SHP77 treated with DMSO at 0.1 percent for 48 hours (cell line): ENCODE results near the gene ARHGAP23.
"Not testable (repeated sequence)": the region's sequence is repeated elsewhere in the genome, so short reads cannot be mapped to it uniquely, and the experiment has no call there.

Source experiments
- DNase-seq: peaks from one replicate; lab custom pipeline; 2025; lab: John Stamatoyannopoulos, UW

ARHGAP23 gene

DNA sequence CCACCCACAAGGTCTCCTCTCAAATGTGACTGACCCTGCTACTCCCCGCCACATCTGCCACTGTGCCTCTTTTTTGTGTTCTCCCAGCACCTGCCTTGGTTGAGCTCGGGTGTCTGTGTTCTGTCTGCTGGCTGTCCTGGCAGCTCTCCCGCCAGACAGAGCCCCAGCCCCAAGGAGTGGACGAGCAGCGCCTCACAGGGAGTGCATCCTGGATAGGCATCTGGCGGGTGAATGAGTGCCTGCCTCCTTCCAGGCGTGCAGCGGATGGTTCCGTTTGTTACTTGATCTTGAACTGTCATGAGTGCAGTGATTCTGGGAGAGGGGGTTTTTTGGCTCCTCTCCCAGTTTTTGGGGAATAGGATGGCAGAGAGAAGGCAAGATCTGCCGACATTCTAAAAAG lies 99.9 kb downstream of the ARHGAP23 start:
- DNase-seq = not testable (repeated sequence)

- DNase-seq = not testable (repeated sequence)
These were observed 102.6 kb downstream of the ARHGAP23 start for GRCh38 chr17:38530856-38531255.

DNA sequence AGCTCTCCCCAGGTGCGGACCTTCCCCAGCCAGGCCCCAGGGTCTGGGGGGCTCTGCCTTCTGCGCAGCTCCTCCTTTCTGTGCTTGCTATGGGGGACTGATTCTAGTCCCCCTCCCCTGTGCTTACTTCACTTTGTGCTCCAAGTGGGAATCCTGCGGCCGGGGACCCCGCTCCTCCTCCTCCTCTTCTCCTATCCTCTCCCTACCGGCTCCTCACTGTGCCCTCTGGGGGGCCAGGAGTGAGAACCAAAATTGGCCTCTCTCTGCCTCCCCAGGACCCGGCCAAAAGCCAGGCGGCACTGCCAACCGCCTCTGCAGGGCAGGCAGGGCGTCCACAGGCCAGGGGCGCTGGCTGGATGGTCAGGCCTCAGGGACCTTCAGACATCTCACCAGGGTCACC lies 103.5 kb downstream of the ARHGAP23 start:
- not testable (repeated sequence) for DNase-seq

DNA sequence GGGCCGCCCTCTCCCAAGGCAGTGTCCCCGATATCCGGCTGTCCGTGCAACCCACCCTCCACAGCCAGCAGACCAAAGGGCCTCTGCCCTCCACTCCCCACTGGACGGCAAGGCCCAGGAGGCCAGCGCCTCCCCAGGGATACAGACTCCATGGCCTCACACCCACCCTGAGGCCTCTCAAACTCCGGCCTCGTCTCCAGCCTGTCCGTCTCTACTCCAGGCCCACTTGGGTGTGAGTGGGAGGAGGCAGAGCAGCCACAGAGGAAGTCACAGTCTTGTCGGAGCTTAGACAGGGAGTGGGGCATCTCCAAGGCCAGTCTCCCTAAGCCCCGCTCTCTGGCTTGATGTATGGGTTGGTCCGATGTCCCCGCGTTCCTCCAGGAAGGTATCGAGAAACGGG lies 104.2 kb downstream of the ARHGAP23 start:
- DNase-seq = no peak

GRCh38 chr17:38533241-38533640 lies 105.0 kb downstream of the ARHGAP23 start:
- DNase-seq = no peak

DNA sequence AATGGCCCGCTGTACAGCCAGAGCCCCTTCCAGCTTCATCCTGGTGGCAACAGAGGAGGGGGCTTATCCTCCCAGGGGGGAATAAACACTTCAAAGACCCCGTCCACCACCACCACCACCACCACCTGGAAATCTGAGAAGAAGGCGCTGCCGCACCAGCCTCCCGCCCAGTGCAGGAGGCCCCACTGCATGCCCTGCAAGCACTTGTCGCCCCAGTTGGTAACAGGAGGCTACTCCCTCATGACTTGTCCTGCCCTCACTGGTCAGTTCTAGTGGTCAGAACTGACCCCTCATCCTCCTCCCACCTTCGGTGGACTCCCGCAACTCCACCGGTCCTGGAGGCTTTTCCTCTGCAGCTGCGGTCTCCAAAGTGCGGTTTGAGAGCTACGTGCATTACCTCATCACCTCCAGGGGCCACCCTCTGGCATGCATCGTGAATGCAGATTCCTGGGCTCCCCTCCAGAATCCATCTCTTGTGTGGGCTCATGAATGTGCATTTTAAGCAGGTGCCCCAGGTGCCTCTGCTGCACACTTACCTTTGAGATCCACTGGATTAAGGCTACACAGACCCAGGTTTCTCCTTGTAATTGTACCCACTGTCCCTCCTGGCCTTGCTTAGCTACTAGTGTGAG lies 105.7 kb downstream of the ARHGAP23 start:
- DNase-seq = no peak

DNA sequence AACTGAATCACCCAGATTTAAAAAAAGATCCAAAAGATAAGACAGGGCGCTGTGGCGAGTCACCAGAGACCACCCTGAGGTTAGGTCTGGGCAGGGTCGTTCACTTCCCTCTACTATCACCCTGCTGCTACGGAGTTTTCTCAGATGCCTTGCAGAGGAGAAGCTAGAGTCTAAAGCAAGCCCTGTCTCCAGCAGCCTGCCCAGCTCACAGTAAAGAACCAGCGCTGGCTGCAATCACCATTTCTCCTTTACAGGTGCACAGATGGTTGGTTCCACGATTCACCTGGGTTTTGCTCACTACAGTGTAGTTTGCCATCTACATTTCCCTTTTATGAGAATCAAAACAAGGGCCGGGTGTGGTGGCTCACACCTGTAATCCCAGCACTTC lies 106.2 kb downstream of the ARHGAP23 start:
- no peak for DNase-seq

GRCh38 chr17:38535886-38536285 lies 107.6 kb downstream of the ARHGAP23 start:
- no peak for DNase-seq

DNA sequence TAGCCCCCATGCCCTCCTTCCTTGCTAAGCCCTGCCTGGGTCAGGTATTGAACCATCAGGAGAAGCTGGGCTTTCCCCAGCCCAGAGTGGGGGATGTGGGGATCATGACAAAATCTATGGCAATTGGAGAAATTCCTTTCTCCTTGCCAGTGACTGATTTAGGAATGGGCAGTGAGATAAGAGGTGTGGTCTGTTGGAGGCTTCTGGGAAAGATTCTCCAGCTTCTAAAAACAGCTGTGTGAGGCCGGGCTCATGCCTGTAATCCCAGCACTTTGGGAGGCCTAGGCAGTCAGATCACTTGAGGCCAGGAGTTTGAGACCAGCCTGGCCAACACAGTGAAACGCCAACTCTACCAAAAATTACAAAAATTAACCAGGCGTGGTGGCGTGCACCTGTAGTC lies 108.4 kb downstream of the ARHGAP23 start:
- DNase-seq = no peak

DNA sequence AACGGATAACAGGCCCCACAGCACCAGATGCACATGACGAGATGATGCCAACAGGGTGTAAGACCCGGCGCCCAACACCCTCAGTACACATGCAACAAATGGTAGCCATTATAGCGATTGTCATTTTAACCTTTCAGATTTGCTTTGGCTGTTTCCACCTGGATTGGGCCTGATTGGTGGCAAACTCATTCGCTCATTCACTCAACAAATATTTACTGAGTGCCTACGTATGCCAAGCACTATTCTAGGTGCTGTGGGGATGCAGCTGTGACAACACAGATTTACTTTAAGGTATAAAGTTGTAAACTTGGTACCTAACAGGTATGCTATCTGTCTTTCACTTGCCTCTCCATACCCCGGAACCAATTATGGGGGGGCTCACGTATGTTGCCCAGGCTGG lies 110.6 kb downstream of the ARHGAP23 start:
- peak; percentile 92 for DNase-seq

DNA sequence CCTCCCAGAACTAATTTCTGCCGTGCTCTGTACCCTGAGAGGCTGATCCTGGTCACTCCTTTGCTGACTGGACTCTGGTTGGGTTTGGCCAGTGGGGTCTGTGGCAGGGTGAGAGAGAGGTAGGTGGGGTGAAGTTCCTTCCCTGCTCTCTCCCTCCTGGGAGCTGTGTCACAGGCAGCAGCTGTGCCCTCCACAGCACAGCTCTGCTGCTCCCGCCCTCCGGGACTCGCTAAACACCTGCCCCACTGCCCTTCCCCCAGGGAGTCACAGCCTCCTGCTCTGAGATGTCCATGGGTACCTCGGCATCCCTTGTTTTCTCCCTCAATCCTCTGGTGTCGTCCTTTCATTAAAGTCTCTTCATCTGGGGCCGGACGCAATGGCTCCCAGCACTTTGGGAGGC lies 111.1 kb downstream of the ARHGAP23 start:
- peak; percentile 76 for DNase-seq

DNA sequence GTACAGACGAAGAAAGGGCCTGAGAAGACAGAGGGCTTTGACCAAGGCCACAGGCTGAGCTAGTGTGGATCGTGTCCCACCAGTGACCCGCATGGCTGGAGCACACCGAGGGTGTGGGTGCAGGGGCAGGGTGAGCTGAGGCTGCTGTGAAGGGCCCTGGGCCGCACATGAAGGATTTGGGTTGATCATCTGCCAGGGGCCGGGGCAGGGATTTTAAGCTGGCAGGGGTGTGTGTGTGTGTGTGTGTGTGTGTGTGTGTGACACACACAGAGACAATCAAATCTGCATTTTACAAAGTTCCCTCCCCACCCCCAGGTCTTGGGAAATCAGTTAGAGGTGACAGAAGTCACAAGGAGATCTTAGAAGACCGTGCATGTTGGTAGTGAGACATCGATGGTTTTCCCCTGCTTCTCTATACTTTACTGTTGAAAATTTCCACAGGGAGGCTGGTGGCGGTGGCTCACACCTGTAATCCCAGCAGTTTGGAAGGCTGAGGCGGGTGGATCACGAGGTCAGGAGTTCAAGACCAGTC lies 112.3 kb downstream of the ARHGAP23 start:
- DNase-seq = no peak

GRCh38 chr17:38541281-38541680 lies 113.0 kb downstream of the ARHGAP23 start:
- DNase-seq = no peak

- no peak for DNase-seq
These were observed 114.0 kb downstream of the ARHGAP23 start for GRCh38 chr17:38542286-38542685.

- no peak for DNase-seq
These were observed 115.3 kb downstream of the ARHGAP23 start for GRCh38 chr17:38543403-38544174.

- DNase-seq = no peak
These were observed 116.0 kb downstream of the ARHGAP23 start for GRCh38 chr17:38544175-38544838.

- no peak for DNase-seq
These were observed 116.6 kb downstream of the ARHGAP23 start for GRCh38 chr17:38544839-38545209.

DNA sequence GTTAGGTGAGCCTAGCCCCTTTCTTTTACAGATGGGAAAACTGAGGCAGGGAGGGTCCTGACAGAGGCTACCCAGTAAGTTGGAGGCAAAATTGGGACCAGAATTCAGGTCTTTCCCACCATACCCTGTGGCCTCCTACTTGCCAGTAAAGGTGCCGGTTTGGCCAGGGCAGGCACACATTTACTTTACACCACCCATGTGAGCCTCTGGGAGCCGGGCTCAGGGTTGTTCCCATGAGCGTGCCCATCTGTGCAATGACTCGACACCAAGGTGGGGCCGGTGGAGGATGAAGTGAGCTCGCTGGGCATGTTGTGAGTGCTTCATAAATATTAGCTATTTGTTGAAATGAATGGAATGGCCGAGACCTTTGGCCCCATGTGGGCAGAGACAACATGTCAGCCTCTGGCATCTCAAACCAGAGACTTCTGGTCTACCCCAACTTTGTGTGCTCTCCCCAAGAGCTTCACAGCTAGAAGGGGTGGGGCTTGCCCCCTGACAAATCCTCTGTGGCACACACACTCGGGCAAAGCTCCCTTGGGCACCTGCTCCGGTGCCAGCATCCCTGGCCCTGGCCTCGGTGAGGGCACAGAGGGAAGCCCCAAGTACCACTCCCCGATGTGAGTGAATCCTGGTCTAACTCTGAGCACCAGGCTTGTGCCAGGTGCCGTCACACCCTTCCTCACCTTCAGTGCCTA lies 117.4 kb downstream of the ARHGAP23 start:
- no peak for DNase-seq

DNA sequence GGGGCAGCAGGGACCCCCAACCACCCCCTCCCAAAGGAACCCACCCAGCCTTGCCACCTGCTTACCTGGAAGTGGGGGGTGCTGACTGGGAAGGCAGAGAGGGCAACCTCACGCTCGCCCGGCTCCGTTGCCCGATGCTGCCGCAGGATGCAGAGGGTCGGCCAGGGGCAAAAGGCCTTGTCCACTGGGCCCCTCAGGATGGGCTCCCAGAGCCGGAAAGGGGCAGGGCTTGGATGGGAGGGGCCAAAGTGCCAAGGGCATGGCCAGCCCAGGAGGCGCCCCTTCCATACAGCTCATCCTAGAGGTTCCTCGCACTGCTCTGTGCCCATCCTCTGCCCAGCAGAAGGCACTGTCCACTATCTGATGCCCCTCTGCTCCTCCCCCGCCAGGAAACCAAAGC lies 118.1 kb downstream of the ARHGAP23 start:
- no peak for DNase-seq

DNA sequence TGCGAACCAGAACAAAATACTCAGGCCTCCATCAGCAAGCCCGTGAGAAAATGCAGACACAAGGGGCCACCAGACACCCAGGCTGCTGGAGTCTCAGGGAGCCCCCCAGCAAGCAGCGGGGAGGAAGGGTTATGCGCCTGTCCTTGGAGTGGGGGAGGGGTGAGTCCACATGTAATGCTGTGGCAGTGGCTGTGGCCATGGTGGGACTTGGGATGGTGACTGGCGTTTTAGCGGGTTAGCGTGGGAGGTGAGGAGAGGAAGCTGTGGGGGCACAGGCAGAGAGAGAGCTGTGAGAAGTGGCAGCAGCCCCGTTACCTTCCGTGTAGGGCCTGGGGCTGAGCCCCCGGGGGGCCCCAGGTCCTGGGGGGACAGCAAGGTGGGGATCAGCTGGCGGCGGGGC lies 119.2 kb downstream of the ARHGAP23 start:
- DNase-seq = no peak

- no peak for DNase-seq
These were observed 121.0 kb downstream of the ARHGAP23 start for GRCh38 chr17:38549285-38549684.

DNA sequence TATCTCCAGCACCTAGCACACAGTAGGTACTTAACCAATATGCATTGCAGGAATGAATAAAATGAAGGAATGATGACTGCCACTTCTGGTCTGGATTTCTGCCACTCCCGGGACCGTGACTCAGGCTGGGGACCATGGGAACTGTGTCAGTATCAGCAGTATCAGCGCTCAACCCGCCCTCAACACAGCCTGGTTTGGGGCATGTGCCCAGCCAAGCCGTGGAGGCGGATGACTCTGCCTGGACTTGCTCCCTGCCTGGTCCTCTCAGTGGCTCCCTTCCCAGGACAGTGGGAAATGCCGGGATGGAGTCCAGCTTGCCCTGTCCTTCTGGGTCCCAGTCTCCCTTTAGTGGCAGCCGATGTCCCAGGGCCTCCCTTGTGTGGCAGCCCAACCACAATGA lies 122.4 kb downstream of the ARHGAP23 start:
- DNase-seq = no peak
